CD4-positive, alpha-beta T cell treated with Interleukin-6 at 100 ng/mL for 8 hours (primary cell): ENCODE results near the gene DELE1.

Experiments used
- DNase-seq: peaks from one replicate; pipeline ENCODE4 v3.0.0-alpha.2; 2020; ENCODE audit warnings: mixed read lengths, low spot score

The DELE1 gene

DNA sequence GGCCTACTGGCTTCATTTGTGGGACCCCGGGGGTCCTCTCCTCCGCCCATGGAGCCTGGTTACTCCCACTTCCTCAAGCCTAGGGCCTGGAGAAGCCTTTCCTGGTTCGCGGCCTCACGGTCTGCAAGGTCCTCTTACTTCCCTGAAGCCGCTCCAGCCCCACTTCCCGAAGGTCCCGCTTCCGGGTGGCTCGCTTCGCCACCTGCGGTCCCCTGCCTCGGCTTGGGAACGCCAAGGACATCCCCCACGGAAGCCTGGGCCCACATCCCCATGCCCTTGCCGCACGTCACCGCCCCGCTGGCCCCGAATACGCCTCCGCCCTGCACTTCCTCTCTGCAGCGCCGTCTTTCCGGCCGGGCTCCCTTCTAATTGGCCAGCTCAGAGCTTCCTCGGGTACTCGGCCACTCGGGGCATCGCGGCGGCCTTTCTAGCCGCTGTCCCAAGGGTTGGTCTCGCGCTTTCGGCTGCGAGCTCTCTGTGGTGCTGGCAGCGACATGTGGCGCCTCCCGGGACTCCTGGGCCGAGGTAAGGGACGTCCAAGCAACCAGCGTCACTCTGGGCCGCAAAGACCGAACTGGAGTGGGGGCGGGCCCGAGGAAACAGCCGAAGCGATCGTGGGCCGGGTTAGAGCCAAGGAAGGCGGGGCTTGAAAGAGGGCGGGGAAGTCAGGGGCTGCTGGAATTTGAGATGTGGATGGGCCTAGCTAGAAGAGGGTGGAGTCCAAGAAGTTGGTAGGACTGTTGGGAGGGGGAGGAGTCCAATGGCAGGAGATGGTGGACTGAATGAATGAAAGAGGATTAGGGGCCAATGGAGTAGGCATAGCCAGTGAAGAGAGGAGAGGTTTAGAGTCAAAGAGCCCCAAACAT, at the start of gene DELE1:
Gene DELE1 (plus strand): TSS at position 424 of the 866 bp plus-strand sequence. CDS start 71 bp downstream, at position 495.
- peak; percentile 88 for DNase-seq

GRCh38 chr5:141873933-141874261, 49.8 kb upstream of the DELE1 start:
- DNase-seq: no peak

DNA sequence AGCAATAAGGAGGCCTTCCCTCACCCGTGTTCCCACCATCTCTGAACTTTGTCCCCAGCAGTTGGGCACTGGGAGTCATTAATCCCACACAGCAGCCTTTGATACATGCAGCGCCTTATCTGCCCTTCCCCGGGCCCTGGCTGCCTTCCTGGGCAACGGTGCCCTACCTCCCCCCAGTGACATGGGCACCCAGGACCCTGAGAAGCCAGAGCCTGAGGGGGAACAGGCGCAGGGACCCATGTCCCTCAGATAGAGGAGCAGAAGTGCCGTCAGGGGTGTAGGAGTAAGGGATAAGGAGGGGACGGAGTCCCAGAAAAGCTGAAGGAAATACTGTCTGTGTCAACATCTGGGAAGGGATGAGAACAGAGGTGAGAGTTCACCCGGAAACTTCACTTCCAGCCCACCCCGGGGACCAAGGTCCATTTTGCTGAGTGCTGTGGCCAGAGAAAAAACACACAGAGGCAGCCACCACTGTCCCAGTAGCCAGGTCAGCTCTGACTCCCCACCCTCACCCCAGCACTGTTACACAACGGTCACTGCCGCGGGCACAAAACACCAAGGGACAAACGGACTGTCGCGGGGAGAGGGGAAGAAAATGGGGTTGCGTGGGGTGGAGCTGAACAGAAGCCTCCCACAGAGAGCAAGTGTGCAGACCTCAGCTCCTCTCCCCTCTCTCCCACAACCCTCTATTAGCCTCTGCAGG, 49.3 kb upstream of the DELE1 start:
- no peak for DNase-seq

- DNase-seq: no peak
These were observed 48.5 kb upstream of the DELE1 start for GRCh38 chr5:141875022-141875740.

GRCh38 chr5:141875795-141876627, 47.7 kb upstream of the DELE1 start:
- DNase-seq: no peak

DNA sequence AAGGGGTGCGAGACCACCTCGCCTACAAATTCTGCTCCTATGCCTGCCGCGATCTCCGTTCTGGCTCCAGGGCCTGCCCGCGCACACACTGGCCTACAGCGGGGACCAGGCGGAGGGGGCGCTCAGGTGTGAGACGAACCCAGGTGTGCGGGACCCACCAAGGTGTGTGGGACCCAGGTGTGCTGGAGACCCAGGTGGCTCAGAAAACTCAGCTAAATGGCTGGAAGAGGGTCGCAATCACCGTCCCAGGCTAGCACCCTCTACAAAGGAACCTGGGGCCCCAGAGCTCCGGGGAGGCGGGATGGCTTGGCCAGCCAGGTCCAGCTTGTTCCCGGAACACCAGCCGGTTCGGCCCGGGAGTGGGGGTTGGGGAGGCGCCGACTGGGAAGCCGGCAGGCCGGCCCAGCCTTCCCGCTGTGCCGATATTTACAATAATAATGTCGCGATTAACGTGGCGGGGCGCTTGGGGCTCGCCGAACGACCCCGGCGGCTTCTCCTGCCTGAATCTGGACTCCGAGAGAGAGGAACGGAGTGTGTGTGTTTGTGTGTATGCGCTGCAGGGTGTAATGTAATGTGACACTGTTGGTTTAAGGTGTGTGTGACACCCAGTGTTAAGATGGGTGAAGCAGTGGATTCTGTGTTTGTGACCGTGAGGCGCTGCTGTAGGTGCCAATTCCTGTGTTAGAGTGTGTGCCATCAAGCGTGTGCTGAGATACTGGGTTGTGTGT, 46.9 kb upstream of the DELE1 start:
- no peak for DNase-seq

DNA sequence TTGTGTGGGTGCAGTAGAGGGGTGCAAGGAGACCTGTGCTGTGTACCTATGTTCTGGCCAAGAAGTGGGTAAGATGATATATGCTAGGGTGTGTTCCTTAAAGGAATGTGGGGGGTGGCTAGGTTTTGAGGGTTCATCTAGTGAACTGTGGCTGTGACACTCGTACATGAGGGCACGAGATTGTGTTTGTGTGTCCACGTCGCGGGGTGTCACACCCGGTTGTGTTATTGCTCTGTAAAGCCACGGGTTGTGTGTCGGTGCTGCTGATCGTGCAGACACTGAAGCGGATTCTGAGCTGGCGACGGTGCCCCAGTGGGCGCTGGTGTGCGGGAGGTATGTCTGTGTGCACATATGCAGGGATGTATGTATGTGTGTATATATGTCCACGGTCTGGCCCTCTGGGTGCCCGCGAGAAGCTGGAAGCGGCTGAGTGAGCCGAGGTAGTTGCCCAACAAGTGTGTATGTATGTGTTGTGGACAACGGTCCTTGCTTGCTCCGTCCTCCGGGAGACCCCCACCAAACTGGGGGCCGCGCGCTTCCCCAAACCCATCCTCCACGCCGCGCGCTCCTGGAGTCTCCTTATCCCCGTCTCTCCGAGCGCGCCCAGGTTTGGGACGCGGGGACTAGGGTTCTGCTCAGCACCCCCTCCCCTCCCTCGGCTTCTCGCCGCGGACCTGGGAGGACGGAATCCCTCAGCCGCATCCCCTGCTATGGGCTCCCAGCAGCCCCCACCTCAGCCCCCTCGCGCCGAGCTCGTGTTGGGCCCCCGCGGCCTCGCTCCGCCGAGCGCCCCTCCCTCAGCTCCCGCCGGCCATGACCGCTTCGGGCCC, 46.1 kb upstream of the DELE1 start:
- no peak for DNase-seq

- no peak for DNase-seq
These were observed 45.4 kb upstream of the DELE1 start, which contains the start of gene PCDH1 for GRCh38 chr5:141878186-141878710. Gene PCDH1 (minus strand): TSS chr5:141878410. CDS start chr5:141878262, 148 bp downstream.

GRCh38 chr5:141878711-141879425, 44.8 kb upstream of the DELE1 start:
- DNase-seq: peak; percentile 91

DNA sequence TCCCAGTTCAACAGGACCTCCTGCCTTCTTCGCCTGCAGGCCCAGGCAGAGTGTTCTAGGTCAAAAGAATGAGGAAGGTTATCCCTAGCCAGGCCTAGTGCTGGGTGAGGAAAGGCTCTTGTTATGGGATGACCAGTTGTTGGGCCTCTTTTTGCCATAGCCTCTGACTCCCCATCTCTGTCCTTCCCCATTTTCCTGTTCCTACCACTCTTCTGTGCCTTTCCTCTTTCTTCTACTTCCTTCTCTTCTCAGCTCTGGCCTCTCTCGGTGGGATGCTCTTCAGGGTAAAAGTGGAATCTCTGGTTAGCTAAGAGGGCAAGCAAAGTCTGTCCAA, 44.3 kb upstream of the DELE1 start:
- DNase-seq: no peak

DNA sequence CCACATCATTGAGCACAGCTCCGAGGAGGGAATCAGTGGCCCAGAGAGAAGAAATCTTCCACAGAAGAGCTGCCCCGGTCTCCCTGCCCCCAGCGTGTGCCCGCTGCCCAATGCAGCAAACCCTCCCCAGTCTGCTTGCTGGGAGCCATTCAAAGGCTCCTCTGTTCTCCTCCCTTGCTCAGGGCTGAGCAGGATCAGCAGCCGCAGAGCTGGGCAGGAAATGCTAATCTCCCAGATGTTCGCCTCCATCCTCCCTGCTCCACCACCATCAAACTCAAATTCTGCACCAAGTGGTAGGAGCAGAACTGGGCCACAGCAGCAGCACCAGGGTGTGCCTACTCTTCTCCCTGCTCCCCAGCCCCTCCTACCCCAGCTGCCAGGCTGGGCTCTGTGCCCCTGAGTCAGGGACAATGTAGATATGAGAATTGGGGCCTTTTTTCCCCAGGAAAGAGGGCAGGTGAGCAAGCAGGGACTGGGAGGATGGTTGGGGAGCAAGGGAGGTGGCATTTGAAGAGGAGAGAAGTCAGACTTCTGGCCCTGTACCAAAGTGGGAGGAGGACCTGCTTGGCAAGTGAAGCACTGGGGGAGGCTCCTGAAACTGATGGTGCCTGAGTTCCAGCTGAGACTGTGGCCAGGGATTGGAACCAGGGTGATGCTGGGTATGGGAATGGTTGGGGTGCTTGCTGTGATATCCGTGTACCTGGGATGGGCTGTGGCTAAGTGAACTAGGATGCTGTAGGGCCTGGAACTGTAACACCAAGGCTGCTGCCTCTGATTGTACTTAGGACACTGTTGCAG, 43.5 kb upstream of the DELE1 start:
- DNase-seq: no peak

- DNase-seq: no peak
These were observed 42.5 kb upstream of the DELE1 start for GRCh38 chr5:141880961-141881801.

GRCh38 chr5:141881886-141882285, 41.8 kb upstream of the DELE1 start:
- DNase-seq: no peak

DNA sequence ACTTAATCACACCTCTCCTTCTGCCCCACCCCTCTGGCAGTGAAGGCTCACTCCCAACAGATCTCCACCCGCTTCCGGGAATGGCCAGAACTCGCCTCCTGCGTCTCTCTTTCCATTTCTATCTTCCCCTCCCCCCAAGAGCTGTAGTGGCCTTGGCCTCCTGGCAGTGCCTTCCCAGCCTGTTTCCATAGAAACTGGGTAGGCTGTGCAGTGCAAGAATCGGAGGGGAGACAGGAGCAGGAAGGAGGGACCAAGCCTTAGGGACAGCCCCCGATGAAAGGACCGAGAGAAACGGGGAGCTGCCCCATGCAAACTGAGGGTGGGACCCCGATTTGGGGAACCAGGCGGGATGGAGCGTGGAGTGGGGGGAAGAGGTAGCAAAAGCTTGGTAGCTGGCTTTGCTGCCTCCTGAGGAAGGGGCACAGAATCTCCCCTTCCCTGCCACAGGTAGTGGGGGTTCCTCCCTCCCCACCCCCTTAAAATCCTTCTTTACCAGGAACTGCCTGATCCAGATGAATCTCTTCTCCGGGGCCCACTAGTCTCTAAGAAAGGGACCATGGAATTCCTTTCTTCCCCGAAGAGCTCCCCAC, 41.0 kb upstream of the DELE1 start:
- DNase-seq: no peak

DNA sequence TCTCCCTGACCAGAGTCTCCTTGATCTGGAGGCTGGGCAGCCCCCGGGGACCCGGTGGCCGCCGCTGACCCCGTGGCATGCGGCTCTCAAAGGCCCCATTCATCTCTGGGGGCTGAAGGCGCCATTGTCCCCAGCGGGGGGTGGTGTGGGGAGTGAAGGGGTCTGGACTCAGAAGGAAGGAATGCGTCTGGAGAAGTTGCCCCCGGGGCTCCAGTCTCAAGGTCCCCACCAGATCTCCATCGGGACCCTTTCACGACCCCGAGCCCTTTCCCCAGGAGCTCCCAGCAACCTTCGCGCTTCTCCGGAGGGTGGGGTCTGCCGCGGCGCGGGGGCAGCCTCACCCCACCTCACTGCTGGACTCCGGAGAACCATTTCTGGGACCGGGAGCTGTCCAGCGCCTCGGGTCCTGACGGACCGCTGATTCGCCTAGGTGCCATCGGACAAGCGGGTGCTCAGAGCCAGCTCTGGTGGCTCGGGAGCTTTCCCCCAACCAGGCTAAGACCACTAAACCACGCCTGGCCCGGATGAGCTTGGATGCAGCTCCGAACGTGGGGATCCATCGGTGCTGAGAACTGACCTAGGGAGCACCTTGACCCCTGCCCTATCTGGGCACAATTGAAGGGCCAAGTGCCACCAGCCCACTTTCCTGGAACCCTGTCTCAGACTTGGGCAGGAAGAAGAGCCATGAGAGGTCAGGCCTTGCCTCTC, 40.3 kb upstream of the DELE1 start:
- DNase-seq: no peak

DNA sequence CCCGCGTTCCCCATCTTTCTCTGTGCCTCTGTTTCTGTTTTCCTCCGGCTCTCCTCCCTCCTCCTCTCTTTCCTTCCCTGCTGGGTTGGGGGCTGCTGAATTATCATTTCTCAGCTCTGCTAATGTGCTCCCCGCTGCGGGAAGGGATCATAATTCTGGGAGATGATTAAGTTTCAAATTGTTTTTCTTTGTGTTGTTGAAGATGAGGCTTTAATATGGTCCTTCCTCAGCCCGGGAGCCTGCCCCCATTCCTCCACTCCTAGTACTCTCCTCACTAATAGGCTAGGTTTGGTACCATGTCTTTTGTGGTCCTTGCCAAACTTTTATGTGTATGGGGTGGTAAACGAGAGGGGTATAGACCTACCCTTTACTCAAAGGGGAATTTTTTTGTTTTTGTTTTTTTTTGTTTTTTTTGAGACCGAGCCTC, 39.8 kb upstream of the DELE1 start:
- DNase-seq: no peak
